K562 (cell line): ENCODE measurements around the gene IFIT5. TPM values are rescaled to one million over a fixed set of nuclear protein-coding genes. Genes with fewer than 3 reads are reported as not detected.

Experiments used
- ATAC-seq: fragments of 200-7000 bp; cut with Tn5 transposase; 3 replicates; pipeline ENCODE4 v1.9.1; 2020; ENCODE audit warnings: moderate library complexity
- BruUV-seq: library from RNA; stranded (reverse); fragments of 400-500 nt; replicated peaks from 2 replicates; lab custom pipeline; 2021; lab: Mats Ljungman, UMichigan
- CTCF ChIA-PET: fragments of 300-600 bp; formaldehyde crosslinking; extraction: SDS; loops from one replicate; lab custom pipeline; 2021; ENCODE audit warnings: low intra/inter-chr PET ratio; lab: Yijun Ruan, JAX
- POLR2A ChIA-PET: fragments of 300-600, 350-650 bp; sonication (Branson Sonifier 250); formaldehyde crosslinking; extraction: SDS; loops from one replicate; lab custom pipeline; 2021; ENCODE audit warnings: antibody characterized with exemption, inconsistent platforms; lab: Yijun Ruan, JAX
- DNase-seq, 4 experiments: peaks; one replicate each; pipeline versions ENCODE4 v3.0.0 to v3.0.0-alpha.2; 2011 to 2018; ENCODE audit warnings: low spot score in 3 of 4, mixed read lengths in 3 of 4; ENCODE audit errors: extremely low read depth in 1 of 4
- FAIRE-seq: peaks from 2 replicates; lab custom pipeline; 2011; peaks lifted over from hg19 to GRCh38; lab: Jason Lieb, UNC
- H2AFZ ChIP-seq: 2 replicates; pipeline ENCODE4 v1.6.0; 2011; ENCODE audit warnings: low read depth, low read length, control low read depth, inconsistent platforms
- H3K27ac ChIP-seq: fragments of 200-600 bp; 3 replicates; pipeline ENCODE4 v1.8.0; 2011; ENCODE audit warnings: low read depth, mild to moderate bottlenecking, control low read depth, inconsistent platforms, low read length, moderate library complexity, mixed read lengths; ENCODE audit errors: extremely low read depth
- H3K27me3 ChIP-seq, 2 experiments: fragments of 300-600 bp in 1 of 2; 2 replicates in 1 of 2; 3 replicates in 1 of 2; pipeline versions ENCODE4 v1.6.0 to v1.8.0; 2011; ENCODE audit warnings: inconsistent platforms in 2 of 2, low read length in 2 of 2, mild to moderate bottlenecking in 1 of 2, mixed read lengths in 1 of 2, moderate library complexity in 1 of 2; ENCODE audit not compliant: control insufficient read depth in 2 of 2, insufficient read depth in 2 of 2
- H3K36me3 ChIP-seq: fragments of 300-600 bp; 3 replicates; pipeline ENCODE4 v1.8.0; 2011; ENCODE audit warnings: mild to moderate bottlenecking, low read length, inconsistent platforms; ENCODE audit not compliant: control insufficient read depth, insufficient read depth
- H3K4me1 ChIP-seq, 2 experiments: fragments of 200-600 bp in 1 of 2; replicated peaks in 1 of 2; 2 replicates in 1 of 2; 3 replicates in 1 of 2; pipeline versions ENCODE4 v1.5.1 to v1.8.0; 2011; ENCODE audit warnings: inconsistent platforms in 2 of 2, low read length in 2 of 2, mild to moderate bottlenecking in 1 of 2, mixed read lengths in 1 of 2, moderate library complexity in 1 of 2; ENCODE audit not compliant: control insufficient read depth in 2 of 2, insufficient read depth in 2 of 2
- H3K4me2 ChIP-seq: 2 replicates; pipeline ENCODE4 v1.6.1; 2011; ENCODE audit warnings: low read length, control low read depth, inconsistent platforms, mixed read lengths; ENCODE audit not compliant: insufficient read depth
- H3K4me3 ChIP-seq: fragments of 200-600 bp; sonication (generic), shearing (Covaris generic); 2 replicates; pipeline ENCODE4 v1.5.1; 2016; ENCODE audit warnings: control low read depth, inconsistent platforms
- H3K79me2 ChIP-seq: fragments of 200-600 bp; 3 replicates; pipeline ENCODE4 v1.8.0; 2011; ENCODE audit warnings: low read length, inconsistent platforms; ENCODE audit not compliant: control insufficient read depth, insufficient read depth
- H3K9ac ChIP-seq, 2 experiments: 2 replicates each; pipeline versions ENCODE4 v1.6.0 to v1.6.1; 2011; ENCODE audit warnings: low read depth in 2 of 2, low read length in 2 of 2, control low read depth in 1 of 2, inconsistent platforms in 1 of 2, mild to moderate bottlenecking in 1 of 2, mixed read lengths in 1 of 2; ENCODE audit not compliant: insufficient read depth in 1 of 2
- H3K9me1 ChIP-seq: one replicate; pipeline ENCODE4 v1.6.0; 2011; ENCODE audit warnings: inconsistent platforms, mild to moderate bottlenecking, low read length, moderate library complexity; ENCODE audit not compliant: control insufficient read depth, insufficient read depth
- H3K9me3 ChIP-seq: replicated peaks from 2 replicates; pipeline ENCODE4 v1.5.1; 2011; ENCODE audit warnings: low read depth, low read length, inconsistent platforms; ENCODE audit not compliant: control insufficient read depth, insufficient read depth
- H4K20me1 ChIP-seq: replicated peaks from 2 replicates; pipeline ENCODE4 v1.6.1; 2011; ENCODE audit warnings: low read length, inconsistent platforms, mixed read lengths; ENCODE audit not compliant: control insufficient read depth, insufficient read depth
- ARNT ChIP-seq, 2 experiments: fragments of 450-650 bp; IDR thresholded peaks; 2 replicates each; pipeline ENCODE4 v1.6.1; 2016; ENCODE audit warnings: mild to moderate bottlenecking in 1 of 2
- CHD2 ChIP-seq: IDR thresholded peaks from 2 replicates; pipeline ENCODE4 v1.6.1; 2011; ENCODE audit warnings: low read depth, low read length
- HNRNPLL ChIP-seq: fragments of 200-400 bp; formaldehyde crosslinking; IDR thresholded peaks from 2 replicates; pipeline ENCODE4 v1.6.1; 2017; ENCODE audit warnings: low read length, low read depth, mild to moderate bottlenecking; ENCODE audit not compliant: poor library complexity, severe bottlenecking
- NCOA6 ChIP-seq: fragments of 450-650 bp; IDR thresholded peaks from 2 replicates; pipeline ENCODE4 v1.6.1; 2017; ENCODE audit warnings: mild to moderate bottlenecking
- NFE2L1 ChIP-seq: fragments of 450-650 bp; IDR thresholded peaks from 2 replicates; pipeline ENCODE4 v1.6.1; 2016; ENCODE audit warnings: missing genetic modification characterization, low read depth, mild to moderate bottlenecking, missing compliant biosample characterization, moderate library complexity, borderline replicate concordance
- NFIC ChIP-seq: fragments of 450-650 bp; IDR thresholded peaks from 2 replicates; pipeline ENCODE4 v1.6.1; 2017; ENCODE audit warnings: mild to moderate bottlenecking, inconsistent platforms
- SLC30A9 ChIP-seq: fragments of 250-450 bp; sonication (Bioruptor Pico); IDR thresholded peaks from 2 replicates; pipeline ENCODE4 v1.8.0; 2022; ENCODE audit warnings: mild to moderate bottlenecking, moderate library complexity
- STAT6 ChIP-seq: sonication (generic); formaldehyde crosslinking; IDR thresholded peaks from 2 replicates; pipeline ENCODE4 v1.8.1; 2023; ENCODE audit warnings: mild to moderate bottlenecking, missing genetic modification reagents
- TEAD4 ChIP-seq, 2 experiments: sonication (generic) in 1 of 2; formaldehyde crosslinking in 1 of 2; IDR thresholded peaks; 2 replicates each; pipeline versions ENCODE4 v1.6.1 to v1.8.0; 2012 to 2022; ENCODE audit warnings: borderline replicate concordance in 1 of 2, inconsistent platforms in 1 of 2, low read length in 1 of 2, mild to moderate bottlenecking in 1 of 2, missing genetic modification reagents in 1 of 2
- ZBTB12 ChIP-seq: fragments of 250-450 bp; sonication (Bioruptor Pico); IDR thresholded peaks from 2 replicates; pipeline ENCODE4 v1.4.0; 2020
- ZBTB2 ChIP-seq: fragments of 450-650 bp; IDR thresholded peaks from 2 replicates; pipeline ENCODE4 v1.6.1; 2016; ENCODE audit warnings: antibody characterized with exemption
- ZMIZ1 ChIP-seq, 2 experiments: fragments of 150-350 bp in 1 of 2; IDR thresholded peaks; 2 replicates each; pipeline ENCODE4 v1.6.1; 2012 to 2016; ENCODE audit warnings: low read depth in 2 of 2, low read length in 2 of 2, mild to moderate bottlenecking in 1 of 2, moderate library complexity in 1 of 2
- ZNF41 ChIP-seq: fragments of 250-450 bp; sonication (Bioruptor Pico); conservative IDR thresholded peaks from 2 replicates; pipeline ENCODE4 v1.4.0; 2020; ENCODE audit warnings: mild to moderate bottlenecking
- WGBS: fragments of 100-300 bp; shearing (Covaris generic); methylation state at CpG from one replicate; pipeline ENCODE4 v1.1.6; 2016; ENCODE audit warnings: low coverage, mixed read lengths; ENCODE audit not compliant: insufficient coverage; ENCODE audit errors: missing lambda C conversion rate; 5-methylcytosine and 5-hydroxymethylcytosine counted together
- in situ Hi-C: fragments of 300-500 bp; cut with MboI; formaldehyde crosslinking; loops from 4 replicates; pipeline ENCODE4 v1.15.0; 2018; ENCODE audit warnings: inconsistent platforms, mixed read lengths
- intact Hi-C: fragments of 100-400 bp; cut with micrococcal nuclease; formaldehyde crosslinking; loops from 2 replicates; pipeline ENCODE4 v1.14.2; 2022
- polyA plus RNA-seq, 8 experiments: library from polyadenylated mRNA; depleted of rRNA in 4 of 8; stranded (reverse) in 5 of 8; unstranded in 3 of 8; fragments of >200 nt; fragmentation: Nextera tagmentation in 2 of 8; fragmentation: Illumina TruSeq in 1 of 8; extraction: Ambion mirVana in 2 of 8; extraction: Trizol in 1 of 8; gene quantifications; 2 replicates each; pipeline versions ENCODE4 v1.2.1 to v1.2.3, GENCODE V29; 2011 to 2014; ENCODE audit warnings: inconsistent platforms in 1 of 8, missing spikeins in 1 of 8
- total RNA-seq, 7 experiments: library from RNA; depleted of rRNA in 6 of 7; stranded (reverse); fragments of >200 nt in 6 of 7; fragmentation: Illumina TruSeq in 2 of 7; extraction: Trizol in 2 of 7; gene quantifications; 2 replicates each; pipeline versions ENCODE4 v1.2.1 to v1.2.3, GENCODE V29; 2011 to 2021; ENCODE audit warnings: low replicate concordance in 1 of 7

Gene IFIT5
- total and polyA plus RNA-seq, 9 of the 15 experiments (the other 6 are each of a cell fraction or from before 2014, with no cell fraction given) = 0.04 to 0.11 (median 0.06) TPM; not detected in 5

GRCh38 chr10:89379103-89379502 lies 35.3 kb upstream of the IFIT5 start (continued):
- no peak for TF ChIP-seq ARNT (IDR thresholded peaks at IDR 0.05)
- no peak for TF ChIP-seq CHD2
- no peak for TF ChIP-seq TEAD4 (IDR thresholded peaks at IDR 0.05; ENCODE audit: low read length)
- TF ChIP-seq TEAD4 (CRISPR knock-in tag; IDR thresholded peaks at IDR 0.05; ENCODE audit: borderline replicate concordance) = no peak
- no peak for TF ChIP-seq HNRNPLL
- TF ChIP-seq NFE2L1 = no peak
- TF ChIP-seq ZBTB2 = no peak
- no peak for TF ChIP-seq ZNF41 (CRISPR knock-in tag)

DNA sequence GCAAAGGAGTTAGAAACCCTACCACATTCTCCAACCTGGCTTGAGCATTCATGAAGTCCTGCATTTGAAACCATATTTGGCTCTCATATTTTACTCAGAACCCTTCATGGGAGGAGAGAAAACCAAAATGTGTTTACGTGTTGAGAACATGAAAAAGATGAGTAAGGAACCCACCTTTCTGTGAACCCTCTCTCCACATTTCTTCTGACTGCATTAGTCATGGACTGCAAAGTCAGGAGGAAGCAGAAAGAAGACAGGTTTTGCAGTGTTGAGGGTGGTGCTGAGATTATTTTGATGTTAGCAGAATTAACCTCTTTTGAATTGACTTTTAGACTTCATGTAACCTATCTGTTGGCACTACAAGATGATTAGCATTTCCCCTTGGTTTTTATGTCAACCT lies 31.6 kb upstream of the IFIT5 start:
- H3K4me2 ChIP-seq = no peak overlapping the region
- no TSS peak for BruUV-seq
- DNase-seq (no peak), ATAC-seq (no peak), FAIRE-seq (no peak)
- no peak overlapping the region for H3K4me3 ChIP-seq
- no peaks in the 10 kb centered on the region for H4K20me1 ChIP-seq
- 25% methylated on average over 1 of the region's 1 CpG for WGBS
- no peaks in the 10 kb centered on the region for H3K36me3 ChIP-seq
- H3K9me3 ChIP-seq = no peaks in the 10 kb centered on the region
- H3K79me2 ChIP-seq = no peaks in the 10 kb centered on the region
- H3K9me1 ChIP-seq = no peaks in the 10 kb centered on the region
- H3K27ac ChIP-seq = no peak overlapping the region
- ChIA-PET CTCF (no interaction called here), POLR2A (interaction anchor here (0.7 kb wide), 1 partner anchor 1909 kb away, joined by 3 read pairs; no protein-coding TSS in a partner anchor)
- intact Hi-C loops (no loop called here), in situ Hi-C loops (no loop called here)
- H3K4me1 ChIP-seq = no peaks in the 10 kb centered on the region; a peak in 1 of 5 replicates
- no peak overlapping the region for H3K9ac ChIP-seq
- H2AFZ ChIP-seq = no peak overlapping the region
- H3K27me3 ChIP-seq = no peaks in the 10 kb centered on the region
- TF ChIP-seq ZMIZ1 (IDR thresholded peaks at IDR 0.05; ENCODE audit: low read depth in 2 of 2, low read length in 2 of 2) = no peak
- no peak for TF ChIP-seq ZBTB12 (CRISPR knock-in tag)
- no peak for TF ChIP-seq NFIC
- TF ChIP-seq NCOA6 = no peak
- TF ChIP-seq SLC30A9 (CRISPR knock-in tag) = no peak
- TF ChIP-seq STAT6 (CRISPR knock-in tag) = no peak
